HG02610 (cell line): ENCODE measurements around the gene NOM1.
"Not testable (repeated sequence)": the region's sequence is repeated elsewhere in the genome, so short reads cannot be mapped to it uniquely, and the experiment has no call there.

Experiments used
- ATAC-seq: cut with Tn5 transposase; IDR thresholded peaks from one replicate; pipeline ENCODE4 v1.9.1; 2021; ENCODE audit warnings: mild to moderate bottlenecking, moderate library complexity; ENCODE audit not compliant: unreplicated experiment

NOM1 gene

GRCh38 chr7:156936766-156937165, 12.7 kb upstream of the NOM1 start:
- ATAC-seq: not testable (repeated sequence)

GRCh38 chr7:156940421-156941122, 8.9 kb upstream of the NOM1 start:
- ATAC-seq: no peak

- no peak for ATAC-seq
Observed at GRCh38 chr7:156941393-156942182, 7.9 kb upstream of the NOM1 start.

- ATAC-seq: no peak
Observed at GRCh38 chr7:156942708-156943090, 6.8 kb upstream of the NOM1 start.

GRCh38 chr7:156943091-156944041, 6.1 kb upstream of the NOM1 start:
- ATAC-seq: no peak

GRCh38 chr7:156944876-156945275, 4.6 kb upstream of the NOM1 start:
- ATAC-seq: no peak

GRCh38 chr7:156947120-156947843, 2.2 kb upstream of the NOM1 start:
- ATAC-seq: no peak

- no peak for ATAC-seq
Observed at GRCh38 chr7:156948361-156948760, 1.2 kb upstream of the NOM1 start.

- no peak for ATAC-seq
Observed at GRCh38 chr7:156950381-156950858, 908 bp downstream of the NOM1 start.

- ATAC-seq: not testable (repeated sequence)
Observed at GRCh38 chr7:156953215-156953614, 3.7 kb downstream of the NOM1 start.

- no peak for ATAC-seq
Observed at GRCh38 chr7:156954941-156955340, 5.4 kb downstream of the NOM1 start.

GRCh38 chr7:156956727-156957126, 7.2 kb downstream of the NOM1 start:
- no peak for ATAC-seq

- no peak for ATAC-seq
Observed at GRCh38 chr7:156962145-156962544, 12.6 kb downstream of the NOM1 start.

GRCh38 chr7:156962897-156963296, 13.4 kb downstream of the NOM1 start:
- ATAC-seq: no peak

GRCh38 chr7:156963472-156963871, 14.0 kb downstream of the NOM1 start:
- ATAC-seq: no peak

- no peak for ATAC-seq
Observed at GRCh38 chr7:156964971-156965370, 15.5 kb downstream of the NOM1 start.

GRCh38 chr7:156966387-156966786, 16.9 kb downstream of the NOM1 start:
- no peak for ATAC-seq

- no peak for ATAC-seq
Observed at GRCh38 chr7:156968183-156968582, 18.7 kb downstream of the NOM1 start.

- ATAC-seq: no peak
Observed at GRCh38 chr7:156969972-156970420, 20.5 kb downstream of the NOM1 start.

GRCh38 chr7:156975620-156976019, 26.1 kb downstream of the NOM1 start:
- ATAC-seq: no peak
